ENCODE results near the gene EPN1. TPM values are rescaled to one million over a fixed set of nuclear protein-coding genes. Genes with fewer than 3 reads are reported as not detected.
A peak's percentile ranks its signal among the peaks of the same experiment; 100 is the strongest.

EPN1 gene
- polyA plus RNA-seq, 1 of the 3 experiments (the other 2 are of a cell fraction), result 134 TPM

GRCh38 chr19:55653651-55654322 is 21.2 kb upstream of the EPN1 start (continued):
- TF ChIP-seq GATA2 (CRISPR knock-in tag; IDR thresholded peaks at IDR 0.05) (no peak), SIN3A (IDR thresholded peaks at IDR 0.05; ENCODE audit: borderline replicate concordance, low read depth, low read length) (peak; percentile 68; the same call in 1 of the 2 replicates), TCF12 (IDR thresholded peaks at IDR 0.05) (no peak), TEAD4 (IDR thresholded peaks at IDR 0.05; ENCODE audit: borderline replicate concordance, insufficient read depth) (no peak), CTCF (IDR thresholded peaks at IDR 0.05) (peak; percentile 99), TAF1 (IDR thresholded peaks at IDR 0.05; ENCODE audit: borderline replicate concordance, low read depth, low read length) (peak; percentile 46; the same call in 1 of the 2 replicates)

- TF ChIP-seq ELF1 (IDR thresholded peaks at IDR 0.05) (peak; percentile 52; the same call in 1 of the 2 replicates), SMC3 (IDR thresholded peaks at IDR 0.05; ENCODE audit: low read depth, low read length) (no peak), EP300 (IDR thresholded peaks at IDR 0.05; ENCODE audit: borderline replicate concordance in 1 of 2, low read depth in 1 of 2, low read length in 1 of 2) (no peak)
- H3K4me2 ChIP-seq, result peak overlapping the region; percentile 84
- H2AFZ ChIP-seq (ENCODE audit: low read depth), result peak overlapping the region; percentile 83
- peaks cover 16 to 29% of the 10 kb centered on the region in 2 experiments for H3K36me3 ChIP-seq (replicated peaks in 1 of 2; ENCODE audit: control insufficient read depth in 1 of 2, insufficient read depth in 2 of 2, low read length in 1 of 2)
- H3F3A ChIP-seq (replicated peaks; ENCODE audit: insufficient read depth), result peaks cover 5% of the 10 kb centered on the region
- ChIA-PET CTCF (interaction anchor here (0.6 to 3.9 kb wide), 17 partner anchors 10 to 270 kb away, joined by 3 to 36 read pairs (median 4); partner anchors contain the start of genes TMEM238, ZNF579 and ZNF581), POLR2A (interaction anchor here (0.5 to 1.5 kb wide), 9 partner anchors 11 to 315 kb away, joined by 3 to 5 read pairs (median 3); partner anchors contain the start of genes KMT5C, ZNF524, ZNF581 and ZNF628)
- peak; percentile 86 for DNase-seq
- no peaks in the 10 kb centered on the region for H3K27me3 ChIP-seq (ENCODE audit: insufficient read depth)
- H3K9ac ChIP-seq, result peak overlapping the region; percentile 99
- H3K4me3 ChIP-seq (ENCODE audit: low read depth in 2 of 2, low read length in 1 of 2), result peak overlapping the region; percentile 92 to 96
- H3K4me1 ChIP-seq (ENCODE audit: control insufficient read depth in 1 of 2, insufficient read depth in 2 of 2, low read depth in 1 of 2, low read length in 1 of 2), result peaks cover 14 to 29% of the 10 kb centered on the region in 2 experiments; a peak in 3 of 4 replicates
- H4K20me1 ChIP-seq (ENCODE audit: insufficient read depth), result peaks cover 40% of the 10 kb centered on the region
- H3K9me3 ChIP-seq, result no peaks in the 10 kb centered on the region
- WGBS (ENCODE audit: low lambda C conversion rate), result under 1% methylated on average over 45 of the region's 52 CpGs
- H3K79me2 ChIP-seq (ENCODE audit: insufficient read depth), result peaks cover 44% of the 10 kb centered on the region
- no peaks in the 10 kb centered on the region for H3K9me2 ChIP-seq
- peak overlapping the region; percentile 99 to 100 for H3K27ac ChIP-seq (ENCODE audit: low read depth in 2 of 2, low read length in 1 of 2)
Observed at GRCh38 chr19:55654323-55654867, 20.6 kb upstream of the EPN1 start.

Measured in SK-N-SH (cell line).